B cell (primary cell): ENCODE results near the gene FAHD1. TPM values are rescaled to one million over a fixed set of nuclear protein-coding genes. Genes with fewer than 3 reads are reported as not detected.

ENCODE experiments used
- ATAC-seq: fragments of 200-7000 bp; cut with Tn5 transposase; one replicate; pipeline ENCODE4 v1.10.0; 2021; ENCODE audit warnings: low read depth, mild to moderate bottlenecking, moderate number of reproducible peaks, moderate library complexity
- CTCF ChIA-PET: fragments of 350-600 bp; sonication (Branson Sonifier 250); formaldehyde crosslinking; loops from one replicate; lab custom pipeline; 2021; ENCODE audit warnings: antibody characterized with exemption, inconsistent platforms; lab: Charles Lee
- POLR2A ChIA-PET: fragments of 350-600 bp; sonication (Branson Sonifier 250); formaldehyde crosslinking; loops from one replicate; lab custom pipeline; 2021; ENCODE audit warnings: antibody characterized with exemption; lab: Charles Lee
- DNase-seq: peaks from one replicate; pipeline ENCODE4 v3.0.0; 2013
- H2AFZ ChIP-seq: 2 replicates; pipeline ENCODE4 v1.6.1; 2012; ENCODE audit warnings: mild to moderate bottlenecking, low read depth, low read length; ENCODE audit not compliant: insufficient read depth, poor library complexity, severe bottlenecking
- H3K27ac ChIP-seq, 2 donors: 1 replicate in 1 of 2; 2 replicates in 1 of 2; pipeline ENCODE4 v1.5.1; 2012 to 2013; ENCODE audit warnings: low read length in 2 of 2, mild to moderate bottlenecking in 2 of 2, moderate library complexity in 1 of 2
- H3K27me3 ChIP-seq, 4 experiments: fragments of 200-600 bp in 1 of 4; sonication (generic) in 1 of 4; replicated peaks in 1 of 4; 1 replicate in 2 of 4; 2 replicates in 2 of 4; pipeline versions ENCODE4 v1.6.1 to v1.7.0; 2013 to 2016; ENCODE audit warnings: low read length in 3 of 4, mild to moderate bottlenecking in 2 of 4, mixed read lengths in 1 of 4, moderate library complexity in 1 of 4; ENCODE audit not compliant: insufficient read depth in 4 of 4, control insufficient read depth in 3 of 4; ENCODE audit errors: control extremely low read depth in 1 of 4
- H3K36me3 ChIP-seq, 2 experiments: replicated peaks in 1 of 2; 1 replicate in 1 of 2; 2 replicates in 1 of 2; pipeline versions ENCODE4 v1.6.1 to v1.7.1; 2013; ENCODE audit warnings: low read length in 1 of 2; ENCODE audit not compliant: insufficient read depth in 2 of 2, control insufficient read depth in 1 of 2; ENCODE audit errors: control extremely low read depth in 1 of 2, extremely low read depth in 1 of 2
- H3K4me1 ChIP-seq, 2 donors: fragments of 200-600 bp in 1 of 2; sonication (generic) in 1 of 2; 1 replicate in 1 of 2; 2 replicates in 1 of 2; pipeline versions ENCODE4 v1.5.1 to v1.6.1; 2013 to 2017; ENCODE audit warnings: low read length in 2 of 2; ENCODE audit not compliant: control insufficient read depth in 2 of 2, insufficient read depth in 2 of 2
- H3K4me2 ChIP-seq: replicated peaks from 2 replicates; pipeline ENCODE3; 2012; ENCODE audit warnings: mild to moderate bottlenecking, low read depth, low read length; ENCODE audit not compliant: poor library complexity, severe bottlenecking
- H3K4me3 ChIP-seq, 5 experiments: fragments of 200-600 bp in 1 of 5; sonication (generic) in 1 of 5; 1 replicate in 3 of 5; 2 replicates in 2 of 5; pipeline versions ENCODE4 v1.5.1 to v1.7.0; 2011 to 2016; ENCODE audit warnings: low read length in 4 of 5, mild to moderate bottlenecking in 4 of 5, low read depth in 2 of 5, control low read depth in 1 of 5, moderate library complexity in 1 of 5; ENCODE audit not compliant: insufficient read depth in 1 of 5; ENCODE audit errors: control extremely low read depth in 1 of 5, extremely low read depth in 1 of 5
- H3K79me2 ChIP-seq: fragments of 200-600 bp; sonication (generic); one replicate; pipeline ENCODE4 v1.6.0; 2016; ENCODE audit warnings: low read length; ENCODE audit not compliant: control insufficient read depth, insufficient read depth
- H3K9ac ChIP-seq: fragments of 200-600 bp; sonication (generic); 2 replicates; pipeline ENCODE4 v1.6.1; 2017; ENCODE audit warnings: mild to moderate bottlenecking, low read length, moderate library complexity
- H3K9me3 ChIP-seq, 3 donors: one replicate each; pipeline versions ENCODE4 v1.6.1 to v1.7.1; 2013; ENCODE audit warnings: low read length in 2 of 3; ENCODE audit not compliant: control insufficient read depth in 2 of 3, insufficient read depth in 1 of 3; ENCODE audit errors: control extremely low read depth in 1 of 3
- H4K20me1 ChIP-seq: 2 replicates; pipeline ENCODE4 v1.6.0; 2012; ENCODE audit warnings: mild to moderate bottlenecking, low read length; ENCODE audit not compliant: insufficient read depth, control insufficient read depth, poor library complexity, severe bottlenecking
- H3K27ac Mint-ChIP-seq: one replicate; pipeline ENCODE4 v1.8.0; 2021; ENCODE audit warnings: mixed read lengths
- H3K27me3 Mint-ChIP-seq: one replicate; pipeline ENCODE4 v1.8.0; 2021; ENCODE audit warnings: mixed read lengths
- H3K4me1 Mint-ChIP-seq: one replicate; pipeline ENCODE4 v1.8.0; 2021; ENCODE audit warnings: mixed read lengths
- H3K4me3 Mint-ChIP-seq: one replicate; pipeline ENCODE4 v1.8.0; 2021; ENCODE audit warnings: mixed read lengths
- H3K9me3 Mint-ChIP-seq: one replicate; pipeline ENCODE4 v1.8.0; 2022; ENCODE audit warnings: mixed read lengths; ENCODE audit not compliant: insufficient read depth
- CTCF ChIP-seq: fragments of 200-600 bp; IDR thresholded peaks from one replicate; pipeline ENCODE4 v1.8.0; 2022; ENCODE audit warnings: antibody characterized with exemption, mild to moderate bottlenecking
- EZH2 ChIP-seq: IDR thresholded peaks from 2 replicates; pipeline ENCODE4 v1.6.1; 2012; ENCODE audit warnings: borderline replicate concordance, low read depth, mild to moderate bottlenecking, moderate library complexity, low read length; ENCODE audit not compliant: insufficient read depth, poor library complexity, severe bottlenecking
- WGBS: methylation state at CpG from one replicate; pipeline ENCODE4 v1.1.5; 2013; ENCODE audit warnings: missing lambda C conversion rate; ENCODE audit not compliant: insufficient coverage; 5-methylcytosine and 5-hydroxymethylcytosine counted together
- intact Hi-C: fragments of 100-400 bp; cut with micrococcal nuclease; formaldehyde crosslinking; loops from one replicate; pipeline ENCODE4 v1.10.0; 2022
- polyA plus RNA-seq: library from polyadenylated mRNA; depleted of rRNA; stranded (reverse); fragments of >200 nt; gene quantifications from 2 replicates; pipeline ENCODE4 v1.2.3, GENCODE V29; 2012
- total RNA-seq, 2 donors: library from RNA; stranded (reverse); fragments of 120-200 nt in 1 of 2; gene quantifications; 1 replicate in 1 of 2; 2 replicates in 1 of 2; pipeline versions ENCODE4 v1.2.3 to v1.2.4, GENCODE V29; 2013 to 2022

The FAHD1 gene
- total and polyA plus RNA-seq, 2 donors (not counting 1 experiment from before 2014, with no cell fraction given): 11.0 to 14.5 TPM

GRCh38 chr16:1777375-1778199 is 49.4 kb upstream of the FAHD1 start:
- peaks cover 73% of the 10 kb centered on the region for H4K20me1 ChIP-seq
- TF ChIP-seq CTCF (no peak), EZH2 (no peak)
- H3K27ac ChIP-seq: no peak overlapping the region
- DNase-seq (no peak), ATAC-seq (no peak)
- ChIA-PET CTCF (no interaction called here), POLR2A (no interaction called here)
- H3K4me2 ChIP-seq: no peak overlapping the region
- Mint-ChIP-seq H3K27me3 (no peaks in the 10 kb centered on the region), H3K27ac (no peak overlapping the region), H3K4me3 (no peak overlapping the region), H3K9me3 (no peaks in the 10 kb centered on the region), H3K4me1 (peaks cover 26% of the 10 kb centered on the region)
- H3K9me3 ChIP-seq: no peaks in the 10 kb centered on the region
- H3K79me2 ChIP-seq: peaks cover 53% of the 10 kb centered on the region
- no peaks in the 10 kb centered on the region for H3K27me3 ChIP-seq
- peaks cover 21 to 37% of the 10 kb centered on the region in 2 donors for H3K4me1 ChIP-seq
- H3K36me3 ChIP-seq: peaks cover 0 to 29% of the 10 kb centered on the region in 2 experiments
- no peak overlapping the region for H3K4me3 ChIP-seq
- 82% methylated on average over 36 of the region's 36 CpGs for WGBS
- no peak overlapping the region for H3K9ac ChIP-seq
- no peak overlapping the region for H2AFZ ChIP-seq
- intact Hi-C loops: no loop called here
